Aorta (tissue), 5 donors: ENCODE results near the gene TNFSF10. TPM values are rescaled to one million over a fixed set of nuclear protein-coding genes. Genes with fewer than 3 reads are reported as not detected.

Source experiments
- ATAC-seq: fragments of 200-7000 bp; cut with Tn5 transposase; one replicate; pipeline ENCODE4 v1.9.1; 2022; ENCODE audit warnings: moderate library complexity; ENCODE audit not compliant: low FRiP score
- DNase-seq, 2 donors: peaks; one replicate each; pipeline ENCODE4 v3.0.0-alpha.2; 2020
- H3K27ac ChIP-seq, 2 donors: one replicate each; pipeline ENCODE4 v1.5.1; 2013; ENCODE audit warnings: low read length in 2 of 2, mild to moderate bottlenecking in 2 of 2, moderate library complexity in 2 of 2, control low read depth in 1 of 2, inconsistent platforms in 1 of 2, low read depth in 1 of 2
- H3K27me3 ChIP-seq, 2 donors: one replicate each; pipeline ENCODE4 v1.6.1; 2013; ENCODE audit warnings: control low read depth in 1 of 2, low read length in 1 of 2, mild to moderate bottlenecking in 1 of 2, moderate library complexity in 1 of 2; ENCODE audit not compliant: insufficient read depth in 2 of 2, control insufficient read depth in 1 of 2
- H3K36me3 ChIP-seq, 2 donors: one replicate each; pipeline ENCODE4 v1.6.1; 2013; ENCODE audit warnings: control low read depth in 1 of 2, low read length in 1 of 2, mild to moderate bottlenecking in 1 of 2; ENCODE audit not compliant: insufficient read depth in 2 of 2, control insufficient read depth in 1 of 2
- H3K4me1 ChIP-seq, 2 donors: one replicate each; pipeline ENCODE4 v1.6.1; 2013; ENCODE audit warnings: low read length in 2 of 2, control low read depth in 1 of 2, mild to moderate bottlenecking in 1 of 2, moderate library complexity in 1 of 2; ENCODE audit not compliant: insufficient read depth in 2 of 2, control insufficient read depth in 1 of 2
- H3K4me3 ChIP-seq, 2 donors: one replicate each; pipeline ENCODE4 v1.5.1; 2013; ENCODE audit warnings: low read length in 2 of 2, control low read depth in 1 of 2, mild to moderate bottlenecking in 1 of 2
- H3K9me3 ChIP-seq: one replicate; pipeline ENCODE4 v1.6.1; 2013; ENCODE audit warnings: mild to moderate bottlenecking, low read length; ENCODE audit not compliant: control insufficient read depth
- WGBS, 2 donors: extraction: QIAGEN DNeasy Blood & Tissue Kit; methylation state at CpG; one replicate each; pipeline ENCODE4 v1.1.7; 2013; 5-methylcytosine and 5-hydroxymethylcytosine counted together
- intact Hi-C, 2 donors: fragments of 100-400 bp; cut with DNase I; formaldehyde crosslinking; loops; one replicate each; pipeline versions ENCODE4 v1.14.2 to v1.15.0; 2022
- polyA plus RNA-seq, 2 donors: library from polyadenylated mRNA; stranded (reverse); fragments of 200-250 nt; gene quantifications; one replicate each; pipeline ENCODE4 v1.2.3, GENCODE V29; 2013
- total RNA-seq, 2 donors: library from RNA; stranded (reverse); fragmentation: NEBNext Ultra II Directional; extraction: Animal tissue kit (Norgen Biotek cat#: 25700); gene quantifications; one replicate each; pipeline ENCODE4 v1.2.1, GENCODE V29; 2021
- donor health status: healthy with polysubstance abuse.
- donor health status: Bipolar disorder and iron deficiency.
- donor health status: DM: no; HTN: no; CAD: no.
- donor health status: DM: no; HTN: no; CAD: no.
- donor health status: DM: yes; HTN: yes; CAD: no.

Gene TNFSF10
- total and polyA plus RNA-seq, 4 donors = 2.7 to 53.3 (median 12.3) TPM

- Histone ChIP-seq H3K36me3 (no peaks in the 10 kb centered on the region), H3K27me3 (no peaks in the 10 kb centered on the region), H3K9me3 (no peaks in the 10 kb centered on the region), H3K27ac (no peak overlapping the region), H3K4me1 (no peaks in the 10 kb centered on the region), H3K4me3 (no peak overlapping the region)
- ATAC-seq (no peak), DNase-seq (no peak)
- intact Hi-C loops = no loop called here
These were observed 23.5 kb upstream of the TNFSF10 start for GRCh38 chr3:172546628-172547214.

DNA sequence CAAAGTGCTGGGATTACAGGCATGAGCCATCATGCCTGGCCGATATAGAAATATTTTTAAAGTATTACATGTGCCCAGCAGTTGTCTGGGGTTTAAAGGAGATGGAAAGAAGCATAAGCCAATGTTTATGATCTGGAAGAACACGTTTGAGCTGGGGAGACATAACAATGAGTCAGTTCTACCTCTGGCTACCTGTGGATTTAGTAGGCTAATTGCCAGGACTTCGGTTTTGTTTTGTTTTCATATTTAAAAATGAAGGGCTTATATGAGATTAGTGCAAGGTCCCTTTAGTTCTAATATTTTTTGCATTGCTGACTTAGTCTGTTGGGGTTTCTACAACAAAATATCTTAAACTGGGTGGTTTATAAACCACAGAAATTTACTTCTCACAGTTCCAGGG lies 22.9 kb upstream of the TNFSF10 start:
- Histone ChIP-seq H3K27me3 (no peaks in the 10 kb centered on the region), H3K27ac (no peak overlapping the region), H3K4me3 (no peak overlapping the region), H3K9me3 (no peaks in the 10 kb centered on the region), H3K4me1 (no peaks in the 10 kb centered on the region), H3K36me3 (no peaks in the 10 kb centered on the region)
- ATAC-seq = no peak
- 50% methylated on average over 3 of the region's 3 CpGs for WGBS, 2 donors
- intact Hi-C loops = no loop called here
- no peak for DNase-seq

- WGBS, 2 donors = 88 to 90% methylated on average over 2 of the region's 2 CpGs
- no peak for ATAC-seq
These were observed 21.2 kb upstream of the TNFSF10 start for GRCh38 chr3:172544404-172544803.

GRCh38 chr3:172543884-172544283 lies 20.7 kb upstream of the TNFSF10 start:
- 69 to 72% methylated on average over 2 of the region's 2 CpGs for WGBS, 2 donors
- Histone ChIP-seq H3K27me3 (no peaks in the 10 kb centered on the region), H3K9me3 (no peaks in the 10 kb centered on the region), H3K4me3 (no peak overlapping the region), H3K4me1 (no peaks in the 10 kb centered on the region), H3K36me3 (no peaks in the 10 kb centered on the region), H3K27ac (no peak overlapping the region)
- intact Hi-C loops = no loop called here
- ATAC-seq = no peak
- no peak for DNase-seq

More at GRCh38 chr3:172544404-172544803, 21.2 kb upstream of the TNFSF10 start:
- no peaks in the 10 kb centered on the region for H3K4me1 ChIP-seq
- no peak for DNase-seq
- H3K9me3 ChIP-seq = no peaks in the 10 kb centered on the region
- intact Hi-C loops = no loop called here
- H3K27ac ChIP-seq = no peak overlapping the region
- no peak overlapping the region for H3K4me3 ChIP-seq
- no peaks in the 10 kb centered on the region for H3K36me3 ChIP-seq
- H3K27me3 ChIP-seq = no peaks in the 10 kb centered on the region

GRCh38 chr3:172543419-172543818 lies 20.2 kb upstream of the TNFSF10 start:
- no peak overlapping the region for H3K27ac ChIP-seq
- ATAC-seq (no peak), DNase-seq (no peak)
- H3K4me3 ChIP-seq = no peak overlapping the region
- no peaks in the 10 kb centered on the region for H3K4me1 ChIP-seq
- intact Hi-C loops = no loop called here
- H3K9me3 ChIP-seq = no peaks in the 10 kb centered on the region
- H3K27me3 ChIP-seq = no peaks in the 10 kb centered on the region
- WGBS, 2 donors = 50 to 56% methylated on average over 1 of the region's 1 CpG
- H3K36me3 ChIP-seq = no peaks in the 10 kb centered on the region

- intact Hi-C loops = no loop called here
- Histone ChIP-seq H3K27me3 (no peaks in the 10 kb centered on the region), H3K36me3 (no peaks in the 10 kb centered on the region), H3K27ac (no peak overlapping the region), H3K4me1 (no peaks in the 10 kb centered on the region), H3K4me3 (no peak overlapping the region), H3K9me3 (no peaks in the 10 kb centered on the region)
- ATAC-seq (no peak), DNase-seq (no peak)
- 52 to 57% methylated on average over 3 of the region's 3 CpGs for WGBS, 2 donors
These were observed 19.8 kb upstream of the TNFSF10 start for GRCh38 chr3:172542999-172543398.

DNA sequence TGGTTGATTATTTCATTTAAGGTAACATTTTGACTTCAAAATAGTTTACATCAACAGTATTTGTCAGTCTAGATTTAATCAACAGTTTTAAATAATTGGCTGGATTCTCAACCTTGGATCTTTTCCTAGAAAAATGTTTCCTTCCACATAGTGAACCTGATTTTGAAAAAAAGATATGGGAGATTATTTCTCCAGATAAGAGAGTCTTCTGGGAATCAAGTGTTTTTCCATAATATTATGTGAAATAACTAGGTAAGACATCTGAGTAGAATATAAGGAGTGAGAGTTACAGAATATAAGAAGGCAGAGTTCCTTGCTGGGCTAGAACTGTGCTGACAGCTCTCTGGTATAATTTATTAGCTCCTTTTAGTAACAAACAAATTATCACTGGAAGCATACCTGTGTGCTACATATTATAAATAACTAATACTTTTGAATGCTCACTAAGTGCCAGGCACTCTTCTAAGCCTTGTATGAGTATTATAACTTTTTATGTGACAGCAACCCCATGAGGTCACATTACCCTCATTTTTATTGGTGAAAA lies 18.8 kb upstream of the TNFSF10 start:
- no peaks in the 10 kb centered on the region for H3K36me3 ChIP-seq
- H3K4me3 ChIP-seq = no peak overlapping the region
- intact Hi-C loops = no loop called here
- no peaks in the 10 kb centered on the region for H3K4me1 ChIP-seq
- no peaks in the 10 kb centered on the region for H3K27me3 ChIP-seq
- ATAC-seq (no peak), DNase-seq (no peak)
- no peaks in the 10 kb centered on the region for H3K9me3 ChIP-seq
- H3K27ac ChIP-seq = no peak overlapping the region

GRCh38 chr3:172540049-172540448 lies 16.8 kb upstream of the TNFSF10 start:
- ATAC-seq (no peak), DNase-seq (no peak)
- no peak overlapping the region for H3K4me3 ChIP-seq
- 94 to 96% methylated on average over 1 of the region's 1 CpG for WGBS, 2 donors
- no peaks in the 10 kb centered on the region for H3K9me3 ChIP-seq
- H3K4me1 ChIP-seq = no peaks in the 10 kb centered on the region
- intact Hi-C loops = no loop called here
- no peak overlapping the region for H3K27ac ChIP-seq
- no peaks in the 10 kb centered on the region for H3K27me3 ChIP-seq
- H3K36me3 ChIP-seq = no peaks in the 10 kb centered on the region

GRCh38 chr3:172539273-172539672 lies 16.0 kb upstream of the TNFSF10 start:
- H3K27me3 ChIP-seq = no peaks in the 10 kb centered on the region
- no peak overlapping the region for H3K4me3 ChIP-seq
- ATAC-seq (no peak), DNase-seq (no peak)
- intact Hi-C loops = no loop called here
- WGBS, 2 donors = 71 to 79% methylated on average over 4 of the region's 4 CpGs
- H3K9me3 ChIP-seq = no peaks in the 10 kb centered on the region
- no peaks in the 10 kb centered on the region for H3K4me1 ChIP-seq
- no peaks in the 10 kb centered on the region for H3K36me3 ChIP-seq
- no peak overlapping the region for H3K27ac ChIP-seq
